HG03520 (cell line): Measurements from ENCODE around the gene REEP5.
"Not testable (repeated sequence)": the region's sequence is repeated elsewhere in the genome, so short reads cannot be mapped to it uniquely, and the experiment has no call there.

Experiments
- ATAC-seq: cut with Tn5 transposase; IDR thresholded peaks from one replicate; pipeline ENCODE4 v1.9.1; 2021; ENCODE audit warnings: mild to moderate bottlenecking, moderate library complexity; ENCODE audit not compliant: unreplicated experiment

The REEP5 gene

GRCh38 chr5:112892776-112893175, 29.3 kb downstream of the REEP5 start:
- no peak for ATAC-seq

GRCh38 chr5:112892066-112892465, 30.0 kb downstream of the REEP5 start:
- ATAC-seq, result not testable (repeated sequence)

- ATAC-seq, result no peak
Measured at GRCh38 chr5:112886975-112887374, 35.1 kb downstream of the REEP5 start.

GRCh38 chr5:112885001-112885400, 37.0 kb downstream of the REEP5 start:
- no peak for ATAC-seq

GRCh38 chr5:112883192-112883591, 38.8 kb downstream of the REEP5 start:
- ATAC-seq, result no peak

GRCh38 chr5:112880219-112880964, 41.6 kb downstream of the REEP5 start:
- no peak for ATAC-seq

GRCh38 chr5:112878760-112879159, 43.3 kb downstream of the REEP5 start:
- no peak for ATAC-seq

- ATAC-seq, result no peak
Measured at GRCh38 chr5:112878101-112878500, 43.9 kb downstream of the REEP5 start.

GRCh38 chr5:112876362-112876761, 45.7 kb downstream of the REEP5 start:
- ATAC-seq, result no peak

GRCh38 chr5:112870966-112871365, 51.1 kb downstream of the REEP5 start:
- no peak for ATAC-seq

- ATAC-seq, result peak; percentile 72
Measured at GRCh38 chr5:112869948-112870347, 52.1 kb downstream of the REEP5 start.

GRCh38 chr5:112867411-112867810, 54.6 kb downstream of the REEP5 start:
- no peak for ATAC-seq

- ATAC-seq, result no peak
Measured at GRCh38 chr5:112866739-112867138, 55.3 kb downstream of the REEP5 start.

GRCh38 chr5:112865128-112865527, 56.9 kb downstream of the REEP5 start:
- no peak for ATAC-seq

GRCh38 chr5:112863549-112863948, 58.5 kb downstream of the REEP5 start:
- no peak for ATAC-seq

- no peak for ATAC-seq
Measured at GRCh38 chr5:112862085-112862484, 59.9 kb downstream of the REEP5 start.

GRCh38 chr5:112861638-112861985, 60.4 kb downstream of the REEP5 start:
- ATAC-seq, result no peak

GRCh38 chr5:112860929-112861637, 60.9 kb downstream of the REEP5 start, which contains the start of gene SRP19:
SRP19 (plus strand) TSS chr5:112861287; CDS start chr5:112861377, 90 bp downstream.
- ATAC-seq, result peak; percentile 97

- ATAC-seq, result not testable (repeated sequence)
Measured at GRCh38 chr5:112860571-112860928, 61.5 kb downstream of the REEP5 start.

GRCh38 chr5:112857866-112858265, 64.2 kb downstream of the REEP5 start:
- no peak for ATAC-seq

GRCh38 chr5:112854651-112855050, 67.4 kb downstream of the REEP5 start:
- no peak for ATAC-seq

GRCh38 chr5:112849912-112850311, 72.1 kb downstream of the REEP5 start:
- no peak for ATAC-seq
